IMR-90 (cell line): ENCODE results near the gene LDLRAD1. TPM values are rescaled to one million over a fixed set of nuclear protein-coding genes. Genes with fewer than 3 reads are reported as not detected.

Source experiments
- ATAC-seq: fragments of 200-7000 bp; cut with Tn5 transposase; 2 replicates; pipeline ENCODE4 v1.9.1; 2020; ENCODE audit warnings: low read depth, mild to moderate bottlenecking, moderate library complexity
- BruUV-seq: library from RNA; stranded (reverse); fragments of 400-500 nt; replicated peaks from 2 replicates; lab custom pipeline; 2021; lab: Mats Ljungman, UMichigan
- CTCF ChIA-PET: fragments of 300-600 bp; formaldehyde crosslinking; extraction: SDS; loops from one replicate; lab custom pipeline; 2021; ENCODE audit warnings: antibody characterized with exemption; lab: Yijun Ruan, JAX
- POLR2A ChIA-PET: fragments of 300-600 bp; sonication (Branson Sonifier 250); formaldehyde crosslinking; loops from one replicate; lab custom pipeline; 2022; ENCODE audit warnings: antibody characterized with exemption; ENCODE audit not compliant: unreplicated experiment; lab: Charles Lee
- DNase-seq: peaks from one replicate; pipeline ENCODE4 v3.0.0; 2013
- H2AFZ ChIP-seq: replicated peaks from 2 replicates; pipeline ENCODE3; 2013; ENCODE audit warnings: low read length, mild to moderate bottlenecking; ENCODE audit not compliant: poor library complexity
- H2AK5ac ChIP-seq: 2 replicates; pipeline ENCODE4 v1.6.1; 2013; ENCODE audit warnings: low read depth, low read length, inconsistent platforms
- H2AK9ac ChIP-seq: replicated peaks from 2 replicates; pipeline ENCODE3; 2013; ENCODE audit warnings: mild to moderate bottlenecking, low read depth, low read length, moderate library complexity; ENCODE audit not compliant: poor library complexity
- H2BK120ac ChIP-seq: 2 replicates; pipeline ENCODE4 v1.6.1; 2013; ENCODE audit warnings: low read depth, low read length, inconsistent platforms
- H2BK15ac ChIP-seq: 3 replicates; pipeline ENCODE4 v1.6.1; 2013; ENCODE audit warnings: low read depth, low read length, inconsistent platforms
- H2BK20ac ChIP-seq: 2 replicates; pipeline ENCODE4 v1.6.1; 2013; ENCODE audit warnings: low read depth, mild to moderate bottlenecking, inconsistent platforms, low read length, moderate library complexity
- H2BK5ac ChIP-seq: 2 replicates; pipeline ENCODE4 v1.6.1; 2013; ENCODE audit warnings: mild to moderate bottlenecking, low read depth, low read length, inconsistent platforms; ENCODE audit not compliant: poor library complexity, severe bottlenecking
- H3K14ac ChIP-seq: replicated peaks from 2 replicates; pipeline ENCODE4 v1.6.1; 2013; ENCODE audit warnings: low read depth, low read length, inconsistent platforms
- H3K18ac ChIP-seq: 2 replicates; pipeline ENCODE4 v1.6.1; 2013; ENCODE audit warnings: low read depth, low read length, control low read depth
- H3K23ac ChIP-seq: 2 replicates; pipeline ENCODE4 v1.6.1; 2013; ENCODE audit warnings: low read depth, low read length, inconsistent platforms
- H3K27ac ChIP-seq: 2 replicates; pipeline ENCODE4 v1.5.1; 2013; ENCODE audit warnings: mild to moderate bottlenecking, control low read depth, low read length; ENCODE audit not compliant: insufficient read depth
- H3K27me3 ChIP-seq: 2 replicates; pipeline ENCODE4 v1.6.1; 2013; ENCODE audit warnings: low read length; ENCODE audit not compliant: control insufficient read depth, insufficient read depth
- H3K36me3 ChIP-seq: 2 replicates; pipeline ENCODE4 v1.6.1; 2013; ENCODE audit warnings: low read length, mixed read lengths; ENCODE audit not compliant: control insufficient read depth, insufficient read depth
- H3K4ac ChIP-seq: 2 replicates; pipeline ENCODE4 v1.6.1; 2013; ENCODE audit warnings: low read depth, low read length, inconsistent platforms
- H3K4me1 ChIP-seq: 2 replicates; pipeline ENCODE4 v1.6.1; 2013; ENCODE audit warnings: low read length, mixed read lengths; ENCODE audit not compliant: control insufficient read depth, insufficient read depth
- H3K4me2 ChIP-seq: 2 replicates; pipeline ENCODE4 v1.6.1; 2013; ENCODE audit warnings: low read depth, mild to moderate bottlenecking, control low read depth, low read length, moderate library complexity
- H3K4me3 ChIP-seq: 2 replicates; pipeline ENCODE4 v1.5.1; 2013; ENCODE audit warnings: low read depth, mild to moderate bottlenecking, control low read depth, low read length, moderate library complexity; ENCODE audit not compliant: insufficient read depth
- H3K56ac ChIP-seq: 2 replicates; pipeline ENCODE4 v1.6.1; 2013; ENCODE audit warnings: low read length, inconsistent platforms; ENCODE audit not compliant: insufficient read depth; ENCODE audit errors: extremely low read depth
- H3K79me1 ChIP-seq, 2 experiments: 2 replicates each; pipeline ENCODE4 v1.6.1; 2013; ENCODE audit warnings: low read length in 2 of 2, inconsistent platforms in 1 of 2, low read depth in 1 of 2
- H3K9ac ChIP-seq: 2 replicates; pipeline ENCODE4 v1.6.1; 2013; ENCODE audit warnings: low read depth, low read length, control low read depth
- H3K9me1 ChIP-seq: 2 replicates; pipeline ENCODE4 v1.6.1; 2013; ENCODE audit warnings: low read length, inconsistent platforms; ENCODE audit not compliant: insufficient read depth
- H3K9me3 ChIP-seq: 2 replicates; pipeline ENCODE4 v1.6.1; 2013; ENCODE audit warnings: low read length; ENCODE audit not compliant: control insufficient read depth, insufficient read depth
- H4K20me1 ChIP-seq: 2 replicates; pipeline ENCODE4 v1.6.1; 2013; ENCODE audit warnings: low read length, inconsistent platforms; ENCODE audit not compliant: insufficient read depth
- H4K5ac ChIP-seq: 2 replicates; pipeline ENCODE4 v1.6.1; 2013; ENCODE audit warnings: mild to moderate bottlenecking, low read depth, low read length, control low read depth
- H4K8ac ChIP-seq, 2 experiments: 2 replicates each; pipeline ENCODE4 v1.6.1; 2013; ENCODE audit warnings: low read depth in 2 of 2, low read length in 2 of 2, control low read depth in 1 of 2, inconsistent platforms in 1 of 2
- H4K91ac ChIP-seq: 2 replicates; pipeline ENCODE4 v1.6.1; 2013; ENCODE audit warnings: low read depth, low read length, inconsistent platforms; ENCODE audit not compliant: insufficient read depth
- BHLHE40 ChIP-seq: fragments of 150-350 bp; IDR thresholded peaks from 2 replicates; pipeline ENCODE4 v1.6.1; 2016; ENCODE audit warnings: mild to moderate bottlenecking, low read depth, low read length
- CEBPB ChIP-seq: IDR thresholded peaks from 2 replicates; pipeline ENCODE4 v1.6.1; 2012; ENCODE audit warnings: low read depth, low read length, improper control_type of control experiment
- CHD1 ChIP-seq: IDR thresholded peaks from 2 replicates; pipeline ENCODE4 v1.6.1; 2012; ENCODE audit warnings: low read depth, low read length, improper control_type of control experiment
- FOS ChIP-seq: fragments of 150-350 bp; IDR thresholded peaks from 2 replicates; pipeline ENCODE4 v1.6.1; 2016; ENCODE audit warnings: low read depth, low read length
- MAFK ChIP-seq: IDR thresholded peaks from 2 replicates; pipeline ENCODE4 v1.6.1; 2012; ENCODE audit warnings: low read depth, low read length, improper control_type of control experiment
- MAZ ChIP-seq: IDR thresholded peaks from 2 replicates; pipeline ENCODE4 v1.6.1; 2012; ENCODE audit warnings: low read depth, mild to moderate bottlenecking, low read length, improper control_type of control experiment, moderate library complexity, borderline replicate concordance
- MXI1 ChIP-seq: IDR thresholded peaks from 2 replicates; pipeline ENCODE4 v1.6.1; 2012; ENCODE audit warnings: low read depth, mild to moderate bottlenecking, low read length, moderate library complexity, borderline replicate concordance
- NFE2L2 ChIP-seq: fragments of 150-350 bp; IDR thresholded peaks from 2 replicates; pipeline ENCODE4 v1.6.1; 2016; ENCODE audit warnings: low read depth, mild to moderate bottlenecking, low read length
- POLR2A ChIP-seq: IDR thresholded peaks from 2 replicates; pipeline ENCODE4 v1.6.1; 2012; ENCODE audit warnings: mild to moderate bottlenecking, low read depth, low read length
- RAD21 ChIP-seq: IDR thresholded peaks from 2 replicates; pipeline ENCODE4 v1.6.1; 2012; ENCODE audit warnings: low read length, improper control_type of control experiment
- RCOR1 ChIP-seq: IDR thresholded peaks from 2 replicates; pipeline ENCODE4 v1.6.1; 2012; ENCODE audit warnings: mild to moderate bottlenecking, low read length, improper control_type of control experiment; ENCODE audit not compliant: insufficient replicate concordance
- RFX5 ChIP-seq: IDR thresholded peaks from 2 replicates; pipeline ENCODE4 v1.8.0; 2012; ENCODE audit warnings: low read depth, mild to moderate bottlenecking, low read length, moderate library complexity
- SMC3 ChIP-seq: fragments of 150-350 bp; IDR thresholded peaks from 2 replicates; pipeline ENCODE4 v1.6.1; 2016; ENCODE audit warnings: low read depth, mild to moderate bottlenecking, antibody characterized with exemption, low read length, moderate library complexity
- WGBS, 2 experiments: methylation state at CpG; one replicate each; pipeline versions ENCODE4 v1.1.5 to v1.1.7; 2013; ENCODE audit warnings: missing lambda C conversion rate in 2 of 2; ENCODE audit not compliant: insufficient read length in 1 of 2; ENCODE audit errors: extremely low coverage in 2 of 2; 5-methylcytosine and 5-hydroxymethylcytosine counted together
- dilution Hi-C: fragments of 300-500 bp; cut with HindIII; formaldehyde crosslinking; loops from one replicate; pipeline ENCODE4 v1.14.3; 2018; ENCODE audit warnings: low sequenced_read_pairs; ENCODE audit not compliant: unreplicated experiment
- in situ Hi-C: fragments of 300-500 bp; cut with MboI; formaldehyde crosslinking; loops from 3 replicates; pipeline ENCODE4 v1.14.3; 2019; ENCODE audit warnings: low sequenced_read_pairs, inconsistent platforms, mixed read lengths
- intact Hi-C: fragments of 100-400 bp; cut with micrococcal nuclease; formaldehyde crosslinking; loops from 2 replicates; pipeline ENCODE4 v1.10.0; 2022
- polyA plus RNA-seq, 3 experiments: library from polyadenylated mRNA; depleted of rRNA; stranded (reverse); fragments of >200 nt; gene quantifications; 2 replicates each; pipeline ENCODE4 v1.2.3, GENCODE V29; 2012; ENCODE audit warnings: low replicate concordance in 1 of 3
- total RNA-seq: library from RNA; depleted of rRNA; stranded (reverse); fragments of >200 nt; gene quantifications from 2 replicates; pipeline ENCODE4 v1.2.3, GENCODE V29; 2012
- TF ChIP-seq, protein P1 (sequence below): fragments of 150-350 bp; IDR thresholded peaks from 2 replicates; pipeline ENCODE4 v1.6.1; 2016; ENCODE audit warnings: low read depth, mild to moderate bottlenecking, low read length, moderate library complexity, borderline replicate concordance
- TF ChIP-seq, protein P2 (sequence below): fragments of 150-350 bp; IDR thresholded peaks from 2 replicates; pipeline ENCODE4 v1.6.1; 2017; ENCODE audit warnings: mild to moderate bottlenecking, antibody characterized with exemption, low read length, low read depth
- TF ChIP-seq, protein P3 (sequence below): conservative IDR thresholded peaks from 2 replicates; pipeline ENCODE4 v1.5.1; 2012; ENCODE audit warnings: mild to moderate bottlenecking, low read depth, low read length, improper control_type of control experiment

Gene LDLRAD1
- total and polyA plus RNA-seq, 2 of the 4 experiments (the other 2 are of a cell fraction): not detected

DNA sequence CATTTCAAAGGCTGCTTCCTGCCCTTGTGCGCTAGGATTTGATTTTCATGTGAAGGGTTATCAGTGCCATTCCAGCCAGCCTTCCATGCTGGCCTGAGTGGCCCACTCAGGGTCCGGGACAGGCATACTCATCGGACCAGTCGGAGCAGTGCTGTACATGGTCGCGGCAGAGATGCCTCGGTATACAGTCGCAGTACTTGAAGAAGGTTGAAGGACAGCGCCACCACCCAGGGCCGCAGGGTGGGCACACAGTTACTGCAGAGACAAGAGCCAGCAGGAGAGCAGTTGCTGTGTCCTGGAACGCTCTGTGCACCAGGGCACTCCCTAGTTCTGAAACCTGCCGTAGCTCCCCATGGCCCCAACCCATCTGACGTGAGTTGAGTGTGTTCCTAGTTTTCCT is 9.1 kb downstream of the LDLRAD1 start:
- in situ Hi-C loops: no loop called here
- Histone ChIP-seq H4K20me1 (no peaks in the 10 kb centered on the region), H3K36me3 (no peaks in the 10 kb centered on the region), H3K79me1 (no peaks in the 10 kb centered on the region), H3K9me1 (peaks cover 3% of the 10 kb centered on the region; the same call in 1 of the 2 replicates), H3K14ac (no peak overlapping the region), H3K4ac (no peak overlapping the region), H3K9ac (no peak overlapping the region), H3K4me3 (no peak overlapping the region), H2AFZ (peak overlapping the region; percentile 23), H3K4me1 (no peaks in the 10 kb centered on the region), H4K8ac (no peak overlapping the region), H4K5ac (no peak overlapping the region), H3K18ac (no peak overlapping the region), H3K4me2 (no peak overlapping the region), H3K23ac (no peak overlapping the region), H2BK15ac (no peak overlapping the region), H2BK20ac (no peak overlapping the region), H2BK5ac (no peak overlapping the region), H3K27me3 (peaks cover 69% of the 10 kb centered on the region), H3K56ac (no peak overlapping the region), H3K9me3 (peaks cover 2% of the 10 kb centered on the region; the same call in 1 of the 2 replicates), H2AK9ac (no peak overlapping the region), H2BK120ac (no peak overlapping the region), H2AK5ac (no peak overlapping the region), H4K91ac (no peak overlapping the region), H3K27ac (no peak overlapping the region)
- ChIA-PET CTCF (no interaction called here), POLR2A (no interaction called here)
- BruUV-seq: no TSS peak
- intact Hi-C loops: no loop called here
- TF ChIP-seq MAFK (no peak), CHD1 (no peak), MAZ (no peak), RAD21 (no peak), BHLHE40 (no peak), NFE2L2 (no peak), CEBPB (no peak), RFX5 (no peak), RCOR1 (no peak), SMC3 (no peak), POLR2A (no peak), MXI1 (no peak), FOS (no peak)
- TF ChIP-seq, protein P1, sequence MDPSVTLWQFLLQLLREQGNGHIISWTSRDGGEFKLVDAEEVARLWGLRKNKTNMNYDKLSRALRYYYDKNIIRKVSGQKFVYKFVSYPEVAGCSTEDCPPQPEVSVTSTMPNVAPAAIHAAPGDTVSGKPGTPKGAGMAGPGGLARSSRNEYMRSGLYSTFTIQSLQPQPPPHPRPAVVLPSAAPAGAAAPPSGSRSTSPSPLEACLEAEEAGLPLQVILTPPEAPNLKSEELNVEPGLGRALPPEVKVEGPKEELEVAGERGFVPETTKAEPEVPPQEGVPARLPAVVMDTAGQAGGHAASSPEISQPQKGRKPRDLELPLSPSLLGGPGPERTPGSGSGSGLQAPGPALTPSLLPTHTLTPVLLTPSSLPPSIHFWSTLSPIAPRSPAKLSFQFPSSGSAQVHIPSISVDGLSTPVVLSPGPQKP: no peak
- TF ChIP-seq, protein P2, sequence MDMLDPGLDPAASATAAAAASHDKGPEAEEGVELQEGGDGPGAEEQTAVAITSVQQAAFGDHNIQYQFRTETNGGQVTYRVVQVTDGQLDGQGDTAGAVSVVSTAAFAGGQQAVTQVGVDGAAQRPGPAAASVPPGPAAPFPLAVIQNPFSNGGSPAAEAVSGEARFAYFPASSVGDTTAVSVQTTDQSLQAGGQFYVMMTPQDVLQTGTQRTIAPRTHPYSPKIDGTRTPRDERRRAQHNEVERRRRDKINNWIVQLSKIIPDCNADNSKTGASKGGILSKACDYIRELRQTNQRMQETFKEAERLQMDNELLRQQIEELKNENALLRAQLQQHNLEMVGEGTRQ: no peak
- TF ChIP-seq, protein P3, sequence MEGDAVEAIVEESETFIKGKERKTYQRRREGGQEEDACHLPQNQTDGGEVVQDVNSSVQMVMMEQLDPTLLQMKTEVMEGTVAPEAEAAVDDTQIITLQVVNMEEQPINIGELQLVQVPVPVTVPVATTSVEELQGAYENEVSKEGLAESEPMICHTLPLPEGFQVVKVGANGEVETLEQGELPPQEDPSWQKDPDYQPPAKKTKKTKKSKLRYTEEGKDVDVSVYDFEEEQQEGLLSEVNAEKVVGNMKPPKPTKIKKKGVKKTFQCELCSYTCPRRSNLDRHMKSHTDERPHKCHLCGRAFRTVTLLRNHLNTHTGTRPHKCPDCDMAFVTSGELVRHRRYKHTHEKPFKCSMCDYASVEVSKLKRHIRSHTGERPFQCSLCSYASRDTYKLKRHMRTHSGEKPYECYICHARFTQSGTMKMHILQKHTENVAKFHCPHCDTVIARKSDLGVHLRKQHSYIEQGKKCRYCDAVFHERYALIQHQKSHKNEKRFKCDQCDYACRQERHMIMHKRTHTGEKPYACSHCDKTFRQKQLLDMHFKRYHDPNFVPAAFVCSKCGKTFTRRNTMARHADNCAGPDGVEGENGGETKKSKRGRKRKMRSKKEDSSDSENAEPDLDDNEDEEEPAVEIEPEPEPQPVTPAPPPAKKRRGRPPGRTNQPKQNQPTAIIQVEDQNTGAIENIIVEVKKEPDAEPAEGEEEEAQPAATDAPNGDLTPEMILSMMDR: no peak
- DNase-seq (no peak), ATAC-seq (no peak)
- 86% methylated on average over 10 of the region's 13 CpGs; no CpG with 5 or more reads in 1 of the 2 experiments for WGBS, 2 experiments
- dilution Hi-C loops: no loop called here
